ENCODE measurements around the gene AKAP8L. TPM values are rescaled to one million over a fixed set of nuclear protein-coding genes. Genes with fewer than 3 reads are reported as not detected.

Gene AKAP8L
- total RNA-seq, 1 donor from 2014 or later, result 75.3 TPM

DNA sequence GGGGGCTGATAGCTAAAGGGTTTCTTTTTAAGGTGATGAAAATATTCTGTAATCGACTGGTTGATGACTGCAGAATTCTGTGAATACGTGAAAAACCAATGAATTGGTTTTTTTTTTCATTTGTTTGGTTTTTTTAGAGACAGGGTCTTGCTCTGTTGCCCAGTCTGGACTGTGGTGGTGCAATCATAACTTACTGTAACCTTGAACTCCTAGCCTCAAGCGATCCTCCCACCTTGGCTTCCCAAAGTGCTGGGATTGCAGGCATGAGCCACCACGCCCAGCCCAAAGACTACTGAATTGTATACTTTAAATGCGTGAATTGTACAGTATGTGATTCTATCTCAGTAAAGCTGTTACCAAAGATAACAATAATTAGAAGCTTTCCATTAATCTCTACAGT lies 24.4 kb downstream of the AKAP8L start:
- FAIRE-seq, result no peak
- peaks cover 25% of the 10 kb centered on the region for H3K36me3 ChIP-seq (ENCODE audit: control insufficient read depth, insufficient read depth, low read length)
- DNase-seq (ENCODE audit: low read depth), result no peak
- TF ChIP-seq, protein P1, sequence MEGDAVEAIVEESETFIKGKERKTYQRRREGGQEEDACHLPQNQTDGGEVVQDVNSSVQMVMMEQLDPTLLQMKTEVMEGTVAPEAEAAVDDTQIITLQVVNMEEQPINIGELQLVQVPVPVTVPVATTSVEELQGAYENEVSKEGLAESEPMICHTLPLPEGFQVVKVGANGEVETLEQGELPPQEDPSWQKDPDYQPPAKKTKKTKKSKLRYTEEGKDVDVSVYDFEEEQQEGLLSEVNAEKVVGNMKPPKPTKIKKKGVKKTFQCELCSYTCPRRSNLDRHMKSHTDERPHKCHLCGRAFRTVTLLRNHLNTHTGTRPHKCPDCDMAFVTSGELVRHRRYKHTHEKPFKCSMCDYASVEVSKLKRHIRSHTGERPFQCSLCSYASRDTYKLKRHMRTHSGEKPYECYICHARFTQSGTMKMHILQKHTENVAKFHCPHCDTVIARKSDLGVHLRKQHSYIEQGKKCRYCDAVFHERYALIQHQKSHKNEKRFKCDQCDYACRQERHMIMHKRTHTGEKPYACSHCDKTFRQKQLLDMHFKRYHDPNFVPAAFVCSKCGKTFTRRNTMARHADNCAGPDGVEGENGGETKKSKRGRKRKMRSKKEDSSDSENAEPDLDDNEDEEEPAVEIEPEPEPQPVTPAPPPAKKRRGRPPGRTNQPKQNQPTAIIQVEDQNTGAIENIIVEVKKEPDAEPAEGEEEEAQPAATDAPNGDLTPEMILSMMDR (IDR thresholded peaks at IDR 0.05; ENCODE audit: insufficient read depth, low read length, severe bottlenecking), result no peak
- H3K4me3 ChIP-seq (ENCODE audit: low read depth, low read length), result no peak overlapping the region
- H3K27me3 ChIP-seq (ENCODE audit: control insufficient read depth, insufficient read depth, low read length), result no peaks in the 10 kb centered on the region

DNA sequence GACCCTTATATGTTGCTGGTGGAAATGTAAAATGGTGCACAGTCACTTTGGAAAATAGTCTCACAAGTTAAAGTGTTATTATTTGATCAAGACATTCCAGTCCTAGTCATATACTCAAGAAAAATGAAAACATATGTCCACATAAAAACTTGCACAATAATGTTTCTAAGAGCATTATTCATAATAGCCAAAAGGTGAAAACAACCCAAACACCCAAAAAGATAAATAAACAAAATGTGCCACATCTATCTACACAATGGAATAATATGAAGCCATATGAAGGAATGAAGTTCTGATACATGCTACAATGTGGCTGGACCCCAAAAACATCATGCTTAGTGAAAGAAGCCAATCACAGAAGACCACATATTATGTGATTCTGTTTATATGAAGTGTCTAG lies 24.8 kb downstream of the AKAP8L start:
- no peak overlapping the region for H3K4me3 ChIP-seq (ENCODE audit: low read depth, low read length)
- no peak for DNase-seq (ENCODE audit: low read depth)
- H3K27me3 ChIP-seq (ENCODE audit: control insufficient read depth, insufficient read depth, low read length), result no peaks in the 10 kb centered on the region
- H3K36me3 ChIP-seq (ENCODE audit: control insufficient read depth, insufficient read depth, low read length), result peaks cover 21% of the 10 kb centered on the region
- TF ChIP-seq, protein P1 (IDR thresholded peaks at IDR 0.05; ENCODE audit: insufficient read depth, low read length, severe bottlenecking), result no peak
- no peak for FAIRE-seq

DNA sequence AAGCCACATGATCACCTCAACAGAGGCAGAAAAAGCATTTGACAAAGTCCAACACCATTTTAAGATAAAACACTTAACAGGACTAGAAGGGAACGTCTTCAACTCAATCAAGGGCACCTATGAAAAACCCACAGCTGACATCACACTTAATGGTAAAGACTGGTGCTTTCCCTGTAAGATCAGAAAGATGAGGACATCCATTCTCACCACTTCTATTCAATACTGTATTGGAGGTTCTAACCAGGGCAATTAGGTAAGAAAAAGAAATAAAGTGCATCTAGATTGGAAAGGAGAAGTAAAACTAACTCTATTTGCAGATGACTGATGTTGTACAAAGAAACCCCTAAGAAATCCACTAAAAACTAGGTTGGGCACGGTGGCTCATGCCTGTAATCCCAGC lies 28.0 kb downstream of the AKAP8L start:
- DNase-seq (ENCODE audit: low read depth) (no peak), FAIRE-seq (no peak)
- Histone ChIP-seq H3K27me3 (ENCODE audit: control insufficient read depth, insufficient read depth, low read length) (no peaks in the 10 kb centered on the region), H3K36me3 (ENCODE audit: control insufficient read depth, insufficient read depth, low read length) (peaks cover 6% of the 10 kb centered on the region), H3K4me3 (ENCODE audit: low read depth, low read length) (no peak overlapping the region)
- TF ChIP-seq, protein P1 (IDR thresholded peaks at IDR 0.05; ENCODE audit: insufficient read depth, low read length, severe bottlenecking), result no peak

DNA sequence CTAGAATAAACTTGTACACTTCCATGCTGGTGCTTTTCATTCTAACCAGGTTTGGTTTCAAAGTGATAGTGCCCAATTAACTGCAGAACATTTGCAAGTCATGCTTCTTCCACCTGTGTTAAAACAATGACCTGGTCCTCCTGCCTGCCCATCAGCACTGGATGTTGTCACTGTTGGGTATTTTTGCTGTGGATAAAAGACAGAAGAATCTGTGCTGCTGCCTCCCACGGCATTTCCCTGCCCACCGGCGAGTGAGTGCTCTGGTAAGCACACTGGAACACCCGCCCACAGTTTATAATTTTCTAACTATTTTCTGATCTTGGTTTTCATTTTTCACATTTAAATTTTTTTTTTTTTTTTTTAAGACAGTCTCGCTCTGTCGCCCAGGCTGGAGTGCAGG lies 36.9 kb downstream of the AKAP8L start:
- Histone ChIP-seq H3K27me3 (ENCODE audit: control insufficient read depth, insufficient read depth, low read length) (no peaks in the 10 kb centered on the region), H3K36me3 (ENCODE audit: control insufficient read depth, insufficient read depth, low read length) (peaks cover 2% of the 10 kb centered on the region), H3K4me3 (ENCODE audit: low read depth, low read length) (no peak overlapping the region)
- TF ChIP-seq, protein P1 (IDR thresholded peaks at IDR 0.05; ENCODE audit: insufficient read depth, low read length, severe bottlenecking), result no peak
- DNase-seq (ENCODE audit: low read depth), result no peak
- no peak for FAIRE-seq

DNA sequence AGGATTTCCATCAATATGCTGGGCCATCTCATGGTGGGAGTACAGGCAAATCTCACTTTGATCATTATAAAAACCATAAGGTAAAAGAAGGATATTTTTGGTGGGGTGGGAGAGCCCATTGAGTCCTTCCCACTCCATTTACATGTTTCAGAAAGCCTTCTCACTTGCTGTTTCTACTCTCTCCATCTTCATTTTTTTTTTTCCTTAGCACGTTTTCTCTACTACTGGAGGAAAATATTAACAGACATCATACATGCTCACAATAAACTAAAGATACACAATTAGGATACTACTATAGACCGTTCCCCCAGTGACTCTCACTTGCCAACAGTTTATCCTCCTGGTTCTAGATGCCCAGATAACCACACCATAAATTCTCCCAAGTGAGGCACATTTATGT lies 37.4 kb downstream of the AKAP8L start:
- Histone ChIP-seq H3K4me3 (ENCODE audit: low read depth, low read length) (no peak overlapping the region), H3K27me3 (ENCODE audit: control insufficient read depth, insufficient read depth, low read length) (no peaks in the 10 kb centered on the region), H3K36me3 (ENCODE audit: control insufficient read depth, insufficient read depth, low read length) (peaks cover 1% of the 10 kb centered on the region)
- DNase-seq (ENCODE audit: low read depth), result no peak
- TF ChIP-seq, protein P1 (IDR thresholded peaks at IDR 0.05; ENCODE audit: insufficient read depth, low read length, severe bottlenecking), result no peak
- no peak for FAIRE-seq

DNA sequence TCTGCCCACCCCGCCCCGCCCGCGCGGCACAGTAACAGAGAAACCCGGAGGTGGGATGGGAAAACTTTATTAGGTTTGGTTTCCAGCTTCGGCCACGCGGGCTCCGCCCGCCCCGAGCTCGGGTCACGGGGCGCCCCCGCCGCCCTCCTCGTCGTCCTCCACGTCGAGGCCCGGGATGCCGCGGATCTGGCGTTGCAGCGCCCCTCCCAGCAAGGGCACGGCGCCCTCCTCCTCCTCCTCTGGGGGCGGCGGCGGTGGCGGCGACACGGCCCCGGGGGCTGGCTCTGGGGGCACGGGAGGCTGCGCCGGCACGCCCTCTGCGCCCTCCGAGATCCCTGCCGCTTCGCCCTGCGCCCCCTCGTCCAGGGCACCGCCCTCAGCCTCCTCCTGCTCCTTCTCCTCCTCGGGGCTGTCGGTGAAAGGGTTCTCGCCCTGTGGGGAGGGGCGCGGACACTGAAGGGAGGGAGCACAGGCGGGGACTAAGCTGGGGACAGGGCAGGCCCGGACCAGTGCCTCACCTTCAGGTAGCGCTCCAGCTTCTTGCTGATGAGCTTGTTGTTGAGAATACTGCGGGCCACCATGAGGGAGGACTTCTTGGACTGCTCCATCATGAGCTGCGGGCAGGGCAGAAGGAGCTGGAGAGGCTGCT lies 38.7 kb downstream of the AKAP8L start:
- peak overlapping the region; percentile 98 for H3K4me3 ChIP-seq (ENCODE audit: low read depth, low read length)
- DNase-seq (ENCODE audit: low read depth) (peak; percentile 57), FAIRE-seq (no peak)
- no peaks in the 10 kb centered on the region for H3K36me3 ChIP-seq (ENCODE audit: control insufficient read depth, insufficient read depth, low read length)
- TF ChIP-seq, protein P1 (IDR thresholded peaks at IDR 0.05; ENCODE audit: insufficient read depth, low read length, severe bottlenecking), result no peak
- H3K27me3 ChIP-seq (ENCODE audit: control insufficient read depth, insufficient read depth, low read length), result no peaks in the 10 kb centered on the region
